H1 (cell line): ENCODE results near the gene HMCES. TPM values are rescaled to one million over a fixed set of nuclear protein-coding genes. Genes with fewer than 3 reads are reported as not detected.

Experiments
- BCL11A ChIP-seq, 2 experiments: IDR thresholded peaks; one replicate each; pipeline ENCODE4 v1.6.1; 2011; ENCODE audit warnings: low read depth in 2 of 2, low read length in 2 of 2, mild to moderate bottlenecking in 2 of 2
- JUND ChIP-seq: IDR thresholded peaks from 2 replicates; pipeline ENCODE4 v1.6.1; 2011; ENCODE audit warnings: mild to moderate bottlenecking, improper control_type of control experiment, low read length
- MAX ChIP-seq: IDR thresholded peaks from 2 replicates; pipeline ENCODE4 v1.6.1; 2012; ENCODE audit warnings: inconsistent platforms
- PHF8 ChIP-seq: fragments of 200-600 bp; sonication (generic); conservative IDR thresholded peaks from 2 replicates; pipeline ENCODE4 v1.7.1; 2012; ENCODE audit warnings: low read depth, mild to moderate bottlenecking, inconsistent platforms, low read length, moderate library complexity
- SIRT6 ChIP-seq: IDR thresholded peaks from one replicate; pipeline ENCODE4 v1.7.1; 2012; ENCODE audit warnings: low read length, inconsistent platforms
- polyA plus RNA-seq, 7 experiments: library from polyadenylated mRNA; depleted of rRNA in 3 of 7; stranded (reverse) in 5 of 7; unstranded in 2 of 7; fragments of >200 nt in 5 of 7; fragments of 200-250 nt in 2 of 7; gene quantifications; 1 replicate in 5 of 7; 2 replicates in 1 of 7; 4 replicates in 1 of 7; pipeline versions ENCODE4 v1.2.1 to v1.2.3, GENCODE V29; 2011 to 2013; ENCODE audit warnings: missing spikeins in 2 of 7, mixed read lengths in 2 of 7
- total RNA-seq: library from RNA; stranded (reverse); fragmentation: NEBNext Ultra II Directional; extraction: Animal tissue kit (Norgen Biotek cat#: 25700); gene quantifications from 2 replicates; pipeline ENCODE4 v1.2.1, GENCODE V29; 2021
- TF ChIP-seq, protein P1 (sequence below), 3 experiments: IDR thresholded peaks; 1 replicate in 2 of 3; 2 replicates in 1 of 3; pipeline versions ENCODE4 v1.5.1 to v1.6.1; 2011; ENCODE audit warnings: low read length in 3 of 3, mild to moderate bottlenecking in 3 of 3, inconsistent platforms in 2 of 3, low read depth in 1 of 3, moderate library complexity in 1 of 3; ENCODE audit not compliant: insufficient read depth in 1 of 3; ENCODE audit errors: control extremely low read depth in 1 of 3

The HMCES gene
- total and polyA plus RNA-seq, 2 of the 8 experiments (the other 6 are each of a cell fraction or from before 2014, with no cell fraction given): 27.6 to 49.5 TPM

- TF ChIP-seq JUND: no peak
- TF ChIP-seq PHF8: no peak
- no peak for TF ChIP-seq BCL11A (IDR thresholded peaks at IDR 0.05; ENCODE audit: low read depth in 2 of 2, low read length in 2 of 2)
- TF ChIP-seq MAX: no peak
- TF ChIP-seq SIRT6: no peak
- TF ChIP-seq, protein P1, sequence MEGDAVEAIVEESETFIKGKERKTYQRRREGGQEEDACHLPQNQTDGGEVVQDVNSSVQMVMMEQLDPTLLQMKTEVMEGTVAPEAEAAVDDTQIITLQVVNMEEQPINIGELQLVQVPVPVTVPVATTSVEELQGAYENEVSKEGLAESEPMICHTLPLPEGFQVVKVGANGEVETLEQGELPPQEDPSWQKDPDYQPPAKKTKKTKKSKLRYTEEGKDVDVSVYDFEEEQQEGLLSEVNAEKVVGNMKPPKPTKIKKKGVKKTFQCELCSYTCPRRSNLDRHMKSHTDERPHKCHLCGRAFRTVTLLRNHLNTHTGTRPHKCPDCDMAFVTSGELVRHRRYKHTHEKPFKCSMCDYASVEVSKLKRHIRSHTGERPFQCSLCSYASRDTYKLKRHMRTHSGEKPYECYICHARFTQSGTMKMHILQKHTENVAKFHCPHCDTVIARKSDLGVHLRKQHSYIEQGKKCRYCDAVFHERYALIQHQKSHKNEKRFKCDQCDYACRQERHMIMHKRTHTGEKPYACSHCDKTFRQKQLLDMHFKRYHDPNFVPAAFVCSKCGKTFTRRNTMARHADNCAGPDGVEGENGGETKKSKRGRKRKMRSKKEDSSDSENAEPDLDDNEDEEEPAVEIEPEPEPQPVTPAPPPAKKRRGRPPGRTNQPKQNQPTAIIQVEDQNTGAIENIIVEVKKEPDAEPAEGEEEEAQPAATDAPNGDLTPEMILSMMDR (IDR thresholded peaks at IDR 0.05; ENCODE audit: control extremely low read depth in 1 of 3, insufficient read depth in 1 of 3, low read depth in 1 of 3, low read length in 3 of 3): no peak
These were observed 2.3 kb upstream of the HMCES start (continued) for GRCh38 chr3:129276385-129276784.
